CD14-positive monocyte (primary cell): ENCODE measurements around the gene C12orf56. TPM values are rescaled to one million over a fixed set of nuclear protein-coding genes. Genes with fewer than 3 reads are reported as not detected.

Experiments
- DNase-seq, 3 donors: peaks; one replicate each; pipeline ENCODE4 v3.0.0-alpha.2; 2011 to 2022
- H2AFZ ChIP-seq: 2 replicates; pipeline ENCODE4 v1.6.0; 2012; ENCODE audit warnings: mild to moderate bottlenecking, low read depth, low read length, inconsistent platforms; ENCODE audit not compliant: insufficient read depth, poor library complexity, severe bottlenecking
- H3K27ac ChIP-seq, 2 donors: 1 replicate in 1 of 2; 2 replicates in 1 of 2; pipeline ENCODE4 v1.5.1; 2012 to 2013; ENCODE audit warnings: low read length in 2 of 2, control low read depth in 1 of 2, inconsistent platforms in 1 of 2, low read depth in 1 of 2, mild to moderate bottlenecking in 1 of 2
- H3K27me3 ChIP-seq, 2 donors: one replicate each; pipeline versions ENCODE4 v1.6.0 to v1.6.1; 2011 to 2013; ENCODE audit warnings: low read length in 2 of 2; ENCODE audit not compliant: control insufficient read depth in 2 of 2, insufficient read depth in 2 of 2
- H3K36me3 ChIP-seq, 2 donors: replicated peaks in 1 of 2; 1 replicate in 1 of 2; 2 replicates in 1 of 2; pipeline versions ENCODE4 v1.5.1 to v1.6.1; 2012 to 2013; ENCODE audit warnings: low read length in 2 of 2, control low read depth in 1 of 2, inconsistent platforms in 1 of 2, mild to moderate bottlenecking in 1 of 2; ENCODE audit not compliant: insufficient read depth in 2 of 2, control insufficient read depth in 1 of 2
- H3K4me1 ChIP-seq, 2 donors: 1 replicate in 1 of 2; 2 replicates in 1 of 2; pipeline versions ENCODE4 v1.5.1 to v1.6.1; 2012 to 2013; ENCODE audit warnings: low read length in 2 of 2, control low read depth in 1 of 2, inconsistent platforms in 1 of 2, mild to moderate bottlenecking in 1 of 2, moderate library complexity in 1 of 2; ENCODE audit not compliant: insufficient read depth in 2 of 2, control insufficient read depth in 1 of 2
- H3K4me2 ChIP-seq: replicated peaks from 2 replicates; pipeline ENCODE3; 2012; ENCODE audit warnings: low read length, moderate library complexity, mild to moderate bottlenecking; ENCODE audit not compliant: poor library complexity, severe bottlenecking; ENCODE audit errors: extremely low read depth
- H3K4me3 ChIP-seq, 3 experiments: fragments of 200-600 bp in 1 of 3; sonication (generic) in 1 of 3; replicated peaks in 1 of 3; 1 replicate in 2 of 3; 2 replicates in 1 of 3; pipeline ENCODE4 v1.5.1; 2011 to 2013; ENCODE audit warnings: low read length in 3 of 3, mild to moderate bottlenecking in 3 of 3, control low read depth in 2 of 3, low read depth in 2 of 3, inconsistent platforms in 1 of 3, moderate library complexity in 1 of 3
- H3K79me2 ChIP-seq: 2 replicates; pipeline ENCODE4 v1.6.0; 2012; ENCODE audit warnings: mild to moderate bottlenecking, control low read depth, inconsistent platforms, low read length, moderate library complexity; ENCODE audit not compliant: insufficient read depth
- H3K9ac ChIP-seq: 2 replicates; pipeline ENCODE4 v1.6.0; 2017; ENCODE audit warnings: low read length, mild to moderate bottlenecking; ENCODE audit not compliant: insufficient read depth, poor library complexity, severe bottlenecking
- H3K9me3 ChIP-seq, 2 donors: replicated peaks in 1 of 2; 1 replicate in 1 of 2; 2 replicates in 1 of 2; pipeline versions ENCODE4 v1.5.1 to v1.6.1; 2012 to 2013; ENCODE audit warnings: low read length in 2 of 2, control low read depth in 1 of 2; ENCODE audit not compliant: control insufficient read depth in 1 of 2, insufficient read depth in 1 of 2
- H4K20me1 ChIP-seq: 2 replicates; pipeline ENCODE4 v1.6.0; 2012; ENCODE audit warnings: mild to moderate bottlenecking, low read length, control low read depth, moderate library complexity; ENCODE audit not compliant: insufficient read depth
- H3K27ac Mint-ChIP-seq, 7 donors: one replicate each; pipeline ENCODE4 v1.8.0; 2020; ENCODE audit warnings: mild to moderate bottlenecking in 7 of 7, mixed read lengths in 7 of 7, moderate library complexity in 6 of 7, inconsistent platforms in 2 of 7
- H3K27me3 Mint-ChIP-seq, 3 donors: one replicate each; pipeline ENCODE4 v1.8.0; 2021 to 2022; ENCODE audit warnings: low read depth in 3 of 3, mild to moderate bottlenecking in 3 of 3, mixed read lengths in 3 of 3, moderate library complexity in 3 of 3, inconsistent platforms in 1 of 3
- H3K36me3 Mint-ChIP-seq, 2 donors: one replicate each; pipeline ENCODE4 v1.8.0; 2020; ENCODE audit warnings: mixed read lengths in 2 of 2, inconsistent platforms in 1 of 2, mild to moderate bottlenecking in 1 of 2
- H3K4me1 Mint-ChIP-seq: one replicate; pipeline ENCODE4 v1.8.0; 2020; ENCODE audit warnings: mild to moderate bottlenecking, mixed read lengths
- H3K4me3 Mint-ChIP-seq, 2 donors: one replicate each; pipeline ENCODE4 v1.8.0; 2020; ENCODE audit warnings: mild to moderate bottlenecking in 2 of 2, mixed read lengths in 2 of 2, moderate library complexity in 1 of 2
- H3K9me3 Mint-ChIP-seq, 7 donors: one replicate each; pipeline ENCODE4 v1.8.0; 2020 to 2022; ENCODE audit warnings: mixed read lengths in 7 of 7, mild to moderate bottlenecking in 6 of 7, moderate library complexity in 6 of 7, inconsistent platforms in 2 of 7
- WGBS: methylation state at CpG from one replicate; pipeline ENCODE4 v1.1.5; 2013; ENCODE audit warnings: missing lambda C conversion rate; ENCODE audit not compliant: insufficient coverage; 5-methylcytosine and 5-hydroxymethylcytosine counted together
- intact Hi-C, 2 donors: fragments of 100-400 bp; cut with micrococcal nuclease; formaldehyde crosslinking; loops; one replicate each; pipeline versions ENCODE4 v1.15.0 to v1.15.1; 2023
- polyA plus RNA-seq, 3 donors: library from polyadenylated mRNA; depleted of rRNA in 1 of 3; unstranded in 2 of 3; stranded (reverse) in 1 of 3; fragments of 300-500 nt in 2 of 3; fragments of >200 nt in 1 of 3; fragmentation: Illumina TruSeq in 2 of 3; gene quantifications; 1 replicate in 2 of 3; 2 replicates in 1 of 3; pipeline ENCODE4 v1.2.3, GENCODE V29; 2012 to 2021
- TF ChIP-seq, protein P1 (sequence below): fragments of 200-600 bp; IDR thresholded peaks from one replicate; pipeline ENCODE4 v1.8.0; 2022; ENCODE audit warnings: antibody characterized with exemption, mild to moderate bottlenecking

Gene C12orf56
- polyA plus RNA-seq, 3 donors: not detected

- Histone ChIP-seq H3K9me3 (no peaks in the 10 kb centered on the region), H3K36me3 (no peaks in the 10 kb centered on the region), H4K20me1 (no peaks in the 10 kb centered on the region), H3K27me3 (no peaks in the 10 kb centered on the region), H3K4me3 (no peak overlapping the region), H3K4me2 (no peak overlapping the region), H3K9ac (no peak overlapping the region), H3K27ac (no peak overlapping the region), H3K79me2 (no peaks in the 10 kb centered on the region), H3K4me1 (peaks cover 4% of the 10 kb centered on the region in 2 donors), H2AFZ (no peak overlapping the region)
- intact Hi-C loops: no loop called here
- no peak overlapping the region for H3K27ac Mint-ChIP-seq
- no peaks in the 10 kb centered on the region for H3K9me3 Mint-ChIP-seq
- no peak for DNase-seq
- TF ChIP-seq, protein P1, sequence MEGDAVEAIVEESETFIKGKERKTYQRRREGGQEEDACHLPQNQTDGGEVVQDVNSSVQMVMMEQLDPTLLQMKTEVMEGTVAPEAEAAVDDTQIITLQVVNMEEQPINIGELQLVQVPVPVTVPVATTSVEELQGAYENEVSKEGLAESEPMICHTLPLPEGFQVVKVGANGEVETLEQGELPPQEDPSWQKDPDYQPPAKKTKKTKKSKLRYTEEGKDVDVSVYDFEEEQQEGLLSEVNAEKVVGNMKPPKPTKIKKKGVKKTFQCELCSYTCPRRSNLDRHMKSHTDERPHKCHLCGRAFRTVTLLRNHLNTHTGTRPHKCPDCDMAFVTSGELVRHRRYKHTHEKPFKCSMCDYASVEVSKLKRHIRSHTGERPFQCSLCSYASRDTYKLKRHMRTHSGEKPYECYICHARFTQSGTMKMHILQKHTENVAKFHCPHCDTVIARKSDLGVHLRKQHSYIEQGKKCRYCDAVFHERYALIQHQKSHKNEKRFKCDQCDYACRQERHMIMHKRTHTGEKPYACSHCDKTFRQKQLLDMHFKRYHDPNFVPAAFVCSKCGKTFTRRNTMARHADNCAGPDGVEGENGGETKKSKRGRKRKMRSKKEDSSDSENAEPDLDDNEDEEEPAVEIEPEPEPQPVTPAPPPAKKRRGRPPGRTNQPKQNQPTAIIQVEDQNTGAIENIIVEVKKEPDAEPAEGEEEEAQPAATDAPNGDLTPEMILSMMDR: no peak
- H3K4me1 Mint-ChIP-seq: peaks cover 9% of the 10 kb centered on the region
- no peak overlapping the region for H3K4me3 Mint-ChIP-seq
- WGBS: no CpG with 5 or more reads among the region's 1 CpG
- H3K36me3 Mint-ChIP-seq: no peaks in the 10 kb centered on the region
- H3K27me3 Mint-ChIP-seq: peaks cover 0 to 3% (median 1%) of the 10 kb centered on the region in 3 donors
These were observed 158.4 kb downstream of the C12orf56 start for GRCh38 chr12:64232196-64232595.

DNA sequence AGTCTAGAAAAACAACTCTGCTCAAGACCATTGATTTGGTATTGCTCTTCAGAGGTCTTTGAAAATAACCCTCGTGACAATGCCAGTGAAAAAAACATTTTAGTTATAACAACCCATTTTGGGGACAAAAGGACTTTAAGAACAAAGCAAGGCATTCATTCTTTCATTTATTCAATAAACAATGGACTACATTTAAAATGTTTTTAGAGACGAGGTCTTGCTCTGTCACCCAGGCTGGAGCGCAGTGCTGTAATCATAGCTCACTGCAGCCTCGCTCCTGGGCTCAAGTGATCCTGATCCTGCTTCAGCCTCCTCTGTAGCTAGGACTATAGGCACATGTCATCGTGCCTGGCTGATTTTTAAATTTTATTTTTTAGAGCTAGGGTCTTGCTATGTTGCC, 160.8 kb downstream of the C12orf56 start:
- H3K9ac ChIP-seq: no peak overlapping the region
- no peaks in the 10 kb centered on the region for H3K79me2 ChIP-seq
- H3K9me3 Mint-ChIP-seq: no peaks in the 10 kb centered on the region
- H3K4me3 Mint-ChIP-seq: no peak overlapping the region
- TF ChIP-seq, protein P1: no peak
- H3K4me2 ChIP-seq: no peak overlapping the region
- no peaks in the 10 kb centered on the region for H3K36me3 ChIP-seq
- H3K27ac ChIP-seq: no peak overlapping the region
- no peaks in the 10 kb centered on the region for H3K4me1 ChIP-seq
- peaks cover 5% of the 10 kb centered on the region for H3K4me1 Mint-ChIP-seq
- H3K27ac Mint-ChIP-seq: no peak overlapping the region
- H3K27me3 ChIP-seq: no peaks in the 10 kb centered on the region
- no peak overlapping the region for H3K4me3 ChIP-seq
- H3K36me3 Mint-ChIP-seq: no peaks in the 10 kb centered on the region
- no peaks in the 10 kb centered on the region for H3K9me3 ChIP-seq
- no peaks in the 10 kb centered on the region for H4K20me1 ChIP-seq
- no peak overlapping the region for H2AFZ ChIP-seq
- WGBS: 100% methylated on average over 3 of the region's 5 CpGs
- intact Hi-C loops: loop anchor here in 1 of 2 donors (10.0 kb wide), 1 partner anchor 175 kb away; the partner anchor contains the start of gene XPOT
- DNase-seq: no peak
- peaks cover 0 to 1% (median 1%) of the 10 kb centered on the region in 3 donors for H3K27me3 Mint-ChIP-seq
